HepG2 (cell line): Measurements from ENCODE around the gene TOMM20. TPM values are rescaled to one million over a fixed set of nuclear protein-coding genes. Genes with fewer than 3 reads are reported as not detected.

Source experiments
- BORCS8-MEF2B ChIP-seq: sonication (generic); formaldehyde crosslinking; IDR thresholded peaks from 2 replicates; pipeline ENCODE4 v1.8.0; 2022; ENCODE audit warnings: mild to moderate bottlenecking, missing genetic modification reagents
- CBX2 ChIP-seq, 2 experiments: fragments of 200-600 bp in 1 of 2; sonication (generic); formaldehyde crosslinking in 1 of 2; IDR thresholded peaks; 2 replicates each; pipeline versions ENCODE4 v1.7.0 to v1.8.1; 2018 to 2022; ENCODE audit warnings: low read depth in 2 of 2, low read length in 1 of 2, mild to moderate bottlenecking in 1 of 2, missing genetic modification reagents in 1 of 2
- ETV6 ChIP-seq: sonication (generic); formaldehyde crosslinking; conservative IDR thresholded peaks from 2 replicates; pipeline ENCODE4 v1.4.0; 2020; ENCODE audit warnings: missing genetic modification reagents
- GFI1 ChIP-seq: sonication (generic); formaldehyde crosslinking; IDR thresholded peaks from 2 replicates; pipeline ENCODE4 v1.5.0; 2020; ENCODE audit warnings: missing genetic modification reagents, mild to moderate bottlenecking, borderline replicate concordance
- MBD4 ChIP-seq: IDR thresholded peaks from 2 replicates; pipeline ENCODE4 v1.6.1; 2012; ENCODE audit warnings: low read length, inconsistent platforms, borderline replicate concordance
- MYNN ChIP-seq: sonication (generic); formaldehyde crosslinking; IDR thresholded peaks from 2 replicates; pipeline ENCODE4 v1.4.0; 2020; ENCODE audit warnings: mild to moderate bottlenecking, low read depth, missing genetic modification reagents
- NR3C1 ChIP-seq: sonication (generic); formaldehyde crosslinking; IDR thresholded peaks from 2 replicates; pipeline ENCODE4 v1.4.0; 2020; ENCODE audit warnings: missing genetic modification reagents
- PAWR ChIP-seq: sonication (generic); formaldehyde crosslinking; IDR thresholded peaks from 2 replicates; pipeline ENCODE4 v1.4.0; 2020; ENCODE audit warnings: missing genetic modification reagents, mild to moderate bottlenecking, borderline replicate concordance
- RBM39 ChIP-seq: fragments of 200-400 bp; formaldehyde crosslinking; IDR thresholded peaks from one replicate; pipeline ENCODE4 v1.6.1; 2018; ENCODE audit warnings: antibody characterized with exemption, mild to moderate bottlenecking, low read depth, low read length; ENCODE audit not compliant: poor library complexity, severe bottlenecking
- REL ChIP-seq: sonication (generic); formaldehyde crosslinking; conservative IDR thresholded peaks from 2 replicates; pipeline ENCODE4 v1.8.0; 2022; ENCODE audit warnings: mild to moderate bottlenecking, missing genetic modification reagents, moderate library complexity
- SATB2 ChIP-seq: sonication (generic); formaldehyde crosslinking; IDR thresholded peaks from 2 replicates; pipeline ENCODE4 v1.5.0; 2020; ENCODE audit warnings: missing genetic modification reagents
- SNRNP70 ChIP-seq: fragments of 200-400 bp; formaldehyde crosslinking; IDR thresholded peaks from 2 replicates; pipeline ENCODE4 v1.6.1; 2017; ENCODE audit warnings: mild to moderate bottlenecking, low read depth, low read length, moderate library complexity
- STAG1 ChIP-seq: sonication (generic); formaldehyde crosslinking; IDR thresholded peaks from 2 replicates; pipeline ENCODE4 v1.4.0; 2020; ENCODE audit warnings: missing genetic modification reagents
- XBP1 ChIP-seq: sonication (generic); formaldehyde crosslinking; IDR thresholded peaks from 2 replicates; pipeline ENCODE4 v1.5.0; 2020; ENCODE audit warnings: missing genetic modification reagents
- YY1 ChIP-seq: IDR thresholded peaks from 2 replicates; pipeline ENCODE4 v1.6.1; 2011; ENCODE audit warnings: low read length, low read depth, moderate library complexity, mild to moderate bottlenecking; ENCODE audit not compliant: insufficient read depth, insufficient replicate concordance
- ZKSCAN1 ChIP-seq: fragments of 150-350 bp; IDR thresholded peaks from 2 replicates; pipeline ENCODE4 v1.6.1; 2014; ENCODE audit warnings: low read length
- ZMAT3 ChIP-seq: sonication (generic); formaldehyde crosslinking; conservative IDR thresholded peaks from 2 replicates; pipeline ENCODE4 v1.7.0; 2021; ENCODE audit warnings: missing genetic modification reagents
- ZMYM2 ChIP-seq: sonication (generic); formaldehyde crosslinking; IDR thresholded peaks from 2 replicates; pipeline ENCODE4 v1.8.0; 2022; ENCODE audit warnings: mild to moderate bottlenecking, missing genetic modification reagents
- ZNF256 ChIP-seq: sonication (generic); formaldehyde crosslinking; conservative IDR thresholded peaks from 2 replicates; pipeline ENCODE4 v1.4.0; 2020; ENCODE audit warnings: missing genetic modification reagents
- ZNF619 ChIP-seq: sonication (generic); formaldehyde crosslinking; IDR thresholded peaks from 2 replicates; pipeline ENCODE4 v1.4.0; 2020; ENCODE audit warnings: mild to moderate bottlenecking, missing genetic modification reagents
- ZNF776 ChIP-seq: sonication (generic); formaldehyde crosslinking; IDR thresholded peaks from 2 replicates; pipeline ENCODE4 v1.4.0; 2020; ENCODE audit warnings: mild to moderate bottlenecking, missing genetic modification reagents
- polyA plus RNA-seq, 8 experiments: library from polyadenylated mRNA; depleted of rRNA in 3 of 8; stranded (reverse) in 7 of 8; unstranded in 1 of 8; fragments of >200 nt; fragmentation: Illumina TruSeq in 4 of 8; extraction: Trizol in 4 of 8; gene quantifications; 2 replicates each; pipeline versions ENCODE4 v1.2.1 to v1.2.3, GENCODE V29; 2011 to 2016; ENCODE audit warnings: low read depth in 4 of 8, missing spikeins in 1 of 8, mixed read lengths in 1 of 8; ENCODE audit not compliant: insufficient read depth in 1 of 8
- total RNA-seq, 5 experiments: library from RNA; depleted of rRNA; stranded (reverse); fragments of >200 nt; fragmentation: Illumina TruSeq; extraction: Trizol; gene quantifications; 2 replicates each; pipeline ENCODE4 v1.2.3, GENCODE V29; 2016; ENCODE audit warnings: low read depth in 1 of 5
- TF ChIP-seq, protein P1 (sequence below): IDR thresholded peaks from 2 replicates; pipeline ENCODE4 v1.6.1; 2016; ENCODE audit warnings: missing compliant biosample characterization, missing genetic modification reagents, borderline replicate concordance
- TF ChIP-seq, protein P2 (sequence below): sonication (generic); formaldehyde crosslinking; IDR thresholded peaks from 2 replicates; pipeline ENCODE4 v1.4.0; 2020; ENCODE audit warnings: missing genetic modification reagents, borderline replicate concordance
- TF ChIP-seq, protein P3 (sequence below): sonication (generic); formaldehyde crosslinking; IDR thresholded peaks from 2 replicates; pipeline ENCODE4 v1.5.1; 2020; ENCODE audit warnings: mild to moderate bottlenecking, missing genetic modification reagents, borderline replicate concordance

TOMM20 gene
- total and polyA plus RNA-seq, 2 of the 13 experiments (the other 11 are each of a cell fraction or from before 2014, with no cell fraction given): 153 to 376 TPM

DNA sequence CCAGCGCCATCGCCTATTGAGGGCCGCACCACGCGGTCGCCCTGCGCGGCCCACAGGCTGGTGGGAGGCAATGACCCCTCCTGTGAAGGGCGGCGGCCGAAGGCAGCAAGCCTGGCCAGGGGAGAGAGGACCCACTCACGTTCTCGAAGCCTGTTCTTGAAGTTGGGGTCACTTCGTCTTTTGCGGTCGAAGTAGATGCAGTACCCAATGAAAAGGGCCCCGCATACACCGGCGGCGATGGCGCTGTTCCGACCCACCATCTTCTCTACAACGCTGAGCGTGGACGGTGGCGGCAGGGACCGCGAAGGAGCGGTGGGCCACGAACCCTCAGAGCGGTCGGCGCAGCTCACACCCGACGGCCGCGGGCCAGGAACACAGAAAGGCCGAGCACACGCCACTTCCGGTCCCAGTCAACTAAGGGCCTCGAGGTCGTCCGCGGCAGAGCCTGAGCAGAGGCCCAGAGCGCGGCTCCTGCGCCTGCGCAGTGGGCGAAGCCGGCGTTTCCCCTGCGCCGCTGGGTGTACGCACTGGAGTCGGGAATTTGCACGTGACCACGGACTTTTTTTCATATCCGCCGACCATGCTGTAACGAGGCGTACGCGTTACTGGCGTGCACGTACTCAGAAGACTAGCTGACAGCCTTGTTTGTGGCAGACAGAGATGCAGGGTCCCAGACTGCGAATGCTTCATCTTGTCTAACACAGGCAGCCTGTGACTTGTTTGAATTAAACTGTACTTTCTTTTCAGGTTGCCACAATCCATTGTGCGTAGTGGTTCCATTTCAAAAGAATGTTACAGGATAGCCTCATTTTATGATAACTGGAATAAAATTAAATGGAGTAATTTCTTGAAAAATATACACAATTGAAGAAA is at the start of gene TOMM20 (continued):
- TF ChIP-seq ZNF619 (CRISPR knock-in tag): no peak
- TF ChIP-seq, protein P1, sequence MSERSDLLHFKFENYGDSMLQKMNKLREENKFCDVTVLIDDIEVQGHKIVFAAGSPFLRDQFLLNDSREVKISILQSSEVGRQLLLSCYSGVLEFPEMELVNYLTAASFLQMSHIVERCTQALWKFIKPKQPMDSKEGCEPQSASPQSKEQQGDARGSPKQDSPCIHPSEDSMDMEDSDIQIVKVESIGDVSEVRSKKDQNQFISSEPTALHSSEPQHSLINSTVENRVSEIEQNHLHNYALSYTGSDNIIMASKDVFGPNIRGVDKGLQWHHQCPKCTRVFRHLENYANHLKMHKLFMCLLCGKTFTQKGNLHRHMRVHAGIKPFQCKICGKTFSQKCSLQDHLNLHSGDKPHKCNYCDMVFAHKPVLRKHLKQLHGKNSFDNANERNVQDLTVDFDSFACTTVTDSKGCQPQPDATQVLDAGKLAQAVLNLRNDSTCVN (CRISPR knock-in tag): no peak
- peak; percentile 84 for TF ChIP-seq RBM39
- TF ChIP-seq, protein P2, sequence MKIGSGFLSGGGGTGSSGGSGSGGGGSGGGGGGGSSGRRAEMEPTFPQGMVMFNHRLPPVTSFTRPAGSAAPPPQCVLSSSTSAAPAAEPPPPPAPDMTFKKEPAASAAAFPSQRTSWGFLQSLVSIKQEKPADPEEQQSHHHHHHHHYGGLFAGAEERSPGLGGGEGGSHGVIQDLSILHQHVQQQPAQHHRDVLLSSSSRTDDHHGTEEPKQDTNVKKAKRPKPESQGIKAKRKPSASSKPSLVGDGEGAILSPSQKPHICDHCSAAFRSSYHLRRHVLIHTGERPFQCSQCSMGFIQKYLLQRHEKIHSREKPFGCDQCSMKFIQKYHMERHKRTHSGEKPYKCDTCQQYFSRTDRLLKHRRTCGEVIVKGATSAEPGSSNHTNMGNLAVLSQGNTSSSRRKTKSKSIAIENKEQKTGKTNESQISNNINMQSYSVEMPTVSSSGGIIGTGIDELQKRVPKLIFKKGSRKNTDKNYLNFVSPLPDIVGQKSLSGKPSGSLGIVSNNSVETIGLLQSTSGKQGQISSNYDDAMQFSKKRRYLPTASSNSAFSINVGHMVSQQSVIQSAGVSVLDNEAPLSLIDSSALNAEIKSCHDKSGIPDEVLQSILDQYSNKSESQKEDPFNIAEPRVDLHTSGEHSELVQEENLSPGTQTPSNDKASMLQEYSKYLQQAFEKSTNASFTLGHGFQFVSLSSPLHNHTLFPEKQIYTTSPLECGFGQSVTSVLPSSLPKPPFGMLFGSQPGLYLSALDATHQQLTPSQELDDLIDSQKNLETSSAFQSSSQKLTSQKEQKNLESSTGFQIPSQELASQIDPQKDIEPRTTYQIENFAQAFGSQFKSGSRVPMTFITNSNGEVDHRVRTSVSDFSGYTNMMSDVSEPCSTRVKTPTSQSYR (CRISPR knock-in tag): no peak; the same call in 1 of the 2 replicates
- TF ChIP-seq ZNF256 (CRISPR knock-in tag): peak; percentile 91; the same call in 1 of the 2 replicates
- TF ChIP-seq YY1: peak; percentile 59
- TF ChIP-seq STAG1: no peak; the same call in 1 of the 2 replicates
- TF ChIP-seq CBX2 (IDR thresholded peaks at IDR 0.05; ENCODE audit: low read depth, low read length): no peak
- 0 out of 2 replicates have a peak, but pooled peaks have one; percentile 61 for TF ChIP-seq CBX2 (CRISPR knock-in tag; IDR thresholded peaks at IDR 0.05; ENCODE audit: low read depth)
- TF ChIP-seq MBD4: no peak
- no peak for TF ChIP-seq SNRNP70
- no peak for TF ChIP-seq PAWR
- peak; percentile 85 for TF ChIP-seq BORCS8-MEF2B (CRISPR knock-in tag)
- TF ChIP-seq XBP1 (CRISPR knock-in tag): no peak
- no peak for TF ChIP-seq NR3C1 (CRISPR knock-in tag)
- no peak for TF ChIP-seq MYNN
- TF ChIP-seq, protein P3, sequence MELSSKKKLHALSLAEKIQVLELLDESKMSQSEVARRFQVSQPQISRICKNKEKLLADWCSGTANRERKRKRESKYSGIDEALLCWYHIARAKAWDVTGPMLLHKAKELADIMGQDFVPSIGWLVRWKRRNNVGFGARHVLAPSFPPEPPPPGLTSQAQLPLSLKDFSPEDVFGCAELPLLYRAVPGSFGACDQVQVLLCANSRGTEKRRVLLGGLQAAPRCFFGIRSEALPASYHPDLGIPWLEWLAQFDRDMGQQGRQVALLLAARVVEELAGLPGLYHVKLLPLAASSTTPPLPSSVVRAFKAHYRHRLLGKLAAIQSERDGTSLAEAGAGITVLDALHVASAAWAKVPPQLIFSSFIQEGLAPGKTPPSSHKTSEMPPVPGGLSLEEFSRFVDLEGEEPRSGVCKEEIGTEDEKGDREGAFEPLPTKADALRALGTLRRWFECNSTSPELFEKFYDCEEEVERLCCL (CRISPR knock-in tag): peak; percentile 21; the same call in 1 of the 2 replicates
- peak; percentile 97 for TF ChIP-seq ZMAT3 (CRISPR knock-in tag)
- TF ChIP-seq ZKSCAN1: no peak
- no peak for TF ChIP-seq REL (CRISPR knock-in tag)
- TF ChIP-seq GFI1 (CRISPR knock-in tag): no peak; the same call in 1 of the 2 replicates
- TF ChIP-seq ZMYM2 (CRISPR knock-in tag): peak; percentile 65; the same call in 1 of the 2 replicates
- TF ChIP-seq SATB2: peak; percentile 87; the same call in 1 of the 2 replicates
- TF ChIP-seq ZNF776 (CRISPR knock-in tag): peak; percentile 62; the same call in 1 of the 2 replicates
- TF ChIP-seq ETV6 (CRISPR knock-in tag): no peak
